ENCODE data around the gene TRA2B.

DNA sequence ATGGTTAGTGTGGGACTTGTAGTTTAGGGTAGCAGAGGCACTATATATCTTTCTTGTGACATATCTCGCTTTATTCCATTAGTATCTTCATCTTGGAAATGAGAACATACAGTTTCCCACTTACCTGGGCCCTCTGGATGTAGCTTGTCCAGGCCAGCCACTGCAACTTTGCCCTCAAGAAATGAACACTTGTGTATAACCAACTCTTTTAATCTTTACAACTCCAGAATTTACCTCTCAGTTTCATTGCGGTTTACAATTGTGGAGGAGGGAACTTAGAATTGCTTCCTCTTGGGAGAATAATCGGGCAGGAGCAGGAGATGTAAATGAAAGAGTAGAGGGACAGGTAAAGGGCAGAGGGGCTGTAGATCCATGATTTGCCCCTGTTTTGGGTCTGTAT, 18.4 kb upstream of the TRA2B start:
- TF ChIP-seq, protein P1, sequence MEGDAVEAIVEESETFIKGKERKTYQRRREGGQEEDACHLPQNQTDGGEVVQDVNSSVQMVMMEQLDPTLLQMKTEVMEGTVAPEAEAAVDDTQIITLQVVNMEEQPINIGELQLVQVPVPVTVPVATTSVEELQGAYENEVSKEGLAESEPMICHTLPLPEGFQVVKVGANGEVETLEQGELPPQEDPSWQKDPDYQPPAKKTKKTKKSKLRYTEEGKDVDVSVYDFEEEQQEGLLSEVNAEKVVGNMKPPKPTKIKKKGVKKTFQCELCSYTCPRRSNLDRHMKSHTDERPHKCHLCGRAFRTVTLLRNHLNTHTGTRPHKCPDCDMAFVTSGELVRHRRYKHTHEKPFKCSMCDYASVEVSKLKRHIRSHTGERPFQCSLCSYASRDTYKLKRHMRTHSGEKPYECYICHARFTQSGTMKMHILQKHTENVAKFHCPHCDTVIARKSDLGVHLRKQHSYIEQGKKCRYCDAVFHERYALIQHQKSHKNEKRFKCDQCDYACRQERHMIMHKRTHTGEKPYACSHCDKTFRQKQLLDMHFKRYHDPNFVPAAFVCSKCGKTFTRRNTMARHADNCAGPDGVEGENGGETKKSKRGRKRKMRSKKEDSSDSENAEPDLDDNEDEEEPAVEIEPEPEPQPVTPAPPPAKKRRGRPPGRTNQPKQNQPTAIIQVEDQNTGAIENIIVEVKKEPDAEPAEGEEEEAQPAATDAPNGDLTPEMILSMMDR (IDR thresholded peaks at IDR 0.05; ENCODE audit: extremely low read depth in 1 of 2, insufficient read depth in 1 of 2, low read depth in 1 of 2, low read length in 2 of 2) = no peak
- no peak for TF ChIP-seq EZH2 (IDR thresholded peaks at IDR 0.05; ENCODE audit: borderline replicate concordance, low read depth, low read length, severe bottlenecking)

Data from endothelial cell of umbilical vein (primary cell).